Lung (tissue), 12 donors: ENCODE measurements around the gene CEP85. TPM values are rescaled to one million over a fixed set of nuclear protein-coding genes. Genes with fewer than 3 reads are reported as not detected.

ENCODE experiments used
- ATAC-seq: fragments of 200-7000 bp; cut with Tn5 transposase; one replicate; pipeline ENCODE4 v1.9.1; 2020; ENCODE audit warnings: moderate number of reproducible peaks; ENCODE audit not compliant: insufficient read depth, low FRiP score
- DNase-seq, 3 donors: peaks; one replicate each; pipeline ENCODE4 v3.0.0-alpha.2; 2013 to 2017
- H3K27ac ChIP-seq, 2 donors: one replicate each; pipeline ENCODE4 v1.5.1; 2013; ENCODE audit warnings: mild to moderate bottlenecking in 2 of 2, moderate library complexity in 2 of 2, control low read depth in 1 of 2, inconsistent platforms in 1 of 2, low read depth in 1 of 2, low read length in 1 of 2
- H3K27me3 ChIP-seq, 3 donors: one replicate each; pipeline ENCODE4 v1.5.1; 2013; ENCODE audit warnings: low read length in 2 of 3; ENCODE audit not compliant: control insufficient read depth in 3 of 3, insufficient read depth in 3 of 3
- H3K36me3 ChIP-seq, 4 donors: one replicate each; pipeline ENCODE4 v1.5.1; 2013; ENCODE audit warnings: low read length in 4 of 4, mild to moderate bottlenecking in 1 of 4, moderate library complexity in 1 of 4; ENCODE audit not compliant: control insufficient read depth in 4 of 4, insufficient read depth in 4 of 4
- H3K4me1 ChIP-seq, 5 donors: one replicate each; pipeline ENCODE4 v1.5.1; 2013; ENCODE audit warnings: low read length in 5 of 5, mild to moderate bottlenecking in 2 of 5, moderate library complexity in 1 of 5; ENCODE audit not compliant: control insufficient read depth in 5 of 5, insufficient read depth in 5 of 5
- H3K4me3 ChIP-seq: one replicate; pipeline ENCODE4 v1.5.1; 2013; ENCODE audit warnings: mild to moderate bottlenecking, control low read depth, moderate library complexity
- H3K9ac ChIP-seq, 2 donors: one replicate each; pipeline ENCODE4 v1.5.1; 2013; ENCODE audit warnings: low read length in 2 of 2, control low read depth in 1 of 2; ENCODE audit not compliant: insufficient read depth in 1 of 2
- H3K9me3 ChIP-seq, 4 donors: one replicate each; pipeline ENCODE4 v1.5.1; 2013; ENCODE audit warnings: low read length in 3 of 4, mild to moderate bottlenecking in 1 of 4, moderate library complexity in 1 of 4; ENCODE audit not compliant: control insufficient read depth in 4 of 4, insufficient read depth in 3 of 4
- WGBS, 2 donors: extraction: QIAGEN DNeasy Blood & Tissue Kit; methylation state at CpG; one replicate each; pipeline ENCODE4 v1.1.7; 2013; 5-methylcytosine and 5-hydroxymethylcytosine counted together
- polyA plus RNA-seq, 2 donors: library from polyadenylated mRNA; stranded (reverse); fragments of 200-250 nt; gene quantifications; one replicate each; pipeline ENCODE4 v1.2.1, GENCODE V29; 2013
- total RNA-seq, 2 donors: library from RNA; depleted of rRNA in 1 of 2; stranded (reverse); fragments of >200 nt in 1 of 2; gene quantifications; one replicate each; pipeline ENCODE4 v1.2.1, GENCODE V29; 2014 to 2021
- TF ChIP-seq, protein P1 (sequence below): IDR thresholded peaks from 2 replicates; pipeline ENCODE4 v1.5.1; 2012; ENCODE audit warnings: mild to moderate bottlenecking; ENCODE audit errors: control extremely low read depth, extremely low read depth
- donor health status: control.
- donor health status: control.
- donor health status: Bipolar disorder and iron deficiency.
- donor health status: healthy.
- donor health status: DM: yes; HTN: yes; CAD: no.

CEP85 gene
- total and polyA plus RNA-seq, 4 donors = 5.4 to 10.8 (median 7.8) TPM

DNA sequence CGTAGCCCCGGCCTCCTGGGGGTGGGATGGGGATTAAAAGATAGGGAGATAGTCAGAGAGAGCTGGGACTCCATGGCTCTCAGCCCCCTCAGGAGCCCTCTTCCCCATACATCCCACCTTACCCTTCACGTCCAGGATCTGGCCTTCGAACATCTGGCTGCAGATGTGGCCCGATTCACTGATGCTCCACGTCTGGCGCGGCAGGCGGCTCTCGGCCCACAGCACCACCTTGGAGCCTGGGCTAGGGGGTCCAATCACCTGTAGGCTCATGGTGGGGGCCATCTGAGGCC is 88.0 kb downstream of the CEP85 start:
- Histone ChIP-seq H3K9me3 (no peaks in the 10 kb centered on the region), H3K36me3 (no peaks in the 10 kb centered on the region), H3K27ac (no peak overlapping the region), H3K27me3 (no peaks in the 10 kb centered on the region), H3K4me1 (peaks cover 0 to 5% (median 0%) of the 10 kb centered on the region in 5 donors), H3K4me3 (no peak overlapping the region), H3K9ac (no peak overlapping the region)
- TF ChIP-seq, protein P1, sequence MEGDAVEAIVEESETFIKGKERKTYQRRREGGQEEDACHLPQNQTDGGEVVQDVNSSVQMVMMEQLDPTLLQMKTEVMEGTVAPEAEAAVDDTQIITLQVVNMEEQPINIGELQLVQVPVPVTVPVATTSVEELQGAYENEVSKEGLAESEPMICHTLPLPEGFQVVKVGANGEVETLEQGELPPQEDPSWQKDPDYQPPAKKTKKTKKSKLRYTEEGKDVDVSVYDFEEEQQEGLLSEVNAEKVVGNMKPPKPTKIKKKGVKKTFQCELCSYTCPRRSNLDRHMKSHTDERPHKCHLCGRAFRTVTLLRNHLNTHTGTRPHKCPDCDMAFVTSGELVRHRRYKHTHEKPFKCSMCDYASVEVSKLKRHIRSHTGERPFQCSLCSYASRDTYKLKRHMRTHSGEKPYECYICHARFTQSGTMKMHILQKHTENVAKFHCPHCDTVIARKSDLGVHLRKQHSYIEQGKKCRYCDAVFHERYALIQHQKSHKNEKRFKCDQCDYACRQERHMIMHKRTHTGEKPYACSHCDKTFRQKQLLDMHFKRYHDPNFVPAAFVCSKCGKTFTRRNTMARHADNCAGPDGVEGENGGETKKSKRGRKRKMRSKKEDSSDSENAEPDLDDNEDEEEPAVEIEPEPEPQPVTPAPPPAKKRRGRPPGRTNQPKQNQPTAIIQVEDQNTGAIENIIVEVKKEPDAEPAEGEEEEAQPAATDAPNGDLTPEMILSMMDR = no peak
- 73 to 86% methylated on average over 10 of the region's 10 CpGs for WGBS, 2 donors
- ATAC-seq (no peak), DNase-seq (no peak)

DNA sequence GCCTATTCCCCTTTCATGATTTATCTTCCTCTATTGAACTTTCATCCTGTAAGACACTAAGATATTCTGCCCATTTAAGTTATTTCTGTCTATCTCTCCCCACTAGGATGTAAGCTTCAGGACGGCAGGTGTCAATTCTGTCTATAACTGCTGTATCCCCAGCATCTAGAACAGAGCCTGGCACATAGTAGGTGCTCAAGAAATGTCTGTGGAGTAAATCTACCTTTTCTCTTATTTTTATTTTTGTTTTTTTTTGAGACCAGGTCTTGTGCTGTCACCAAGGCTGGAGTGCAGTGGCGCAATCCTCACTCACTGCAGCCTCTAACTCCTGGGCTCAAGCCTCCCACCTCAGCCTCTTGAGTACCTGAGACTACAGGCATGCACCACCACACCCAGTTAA is 89.4 kb downstream of the CEP85 start:
- no peaks in the 10 kb centered on the region for H3K27me3 ChIP-seq
- H3K9ac ChIP-seq = no peak overlapping the region
- H3K27ac ChIP-seq = no peak overlapping the region
- H3K36me3 ChIP-seq = no peaks in the 10 kb centered on the region
- no peaks in the 10 kb centered on the region for H3K9me3 ChIP-seq
- no peak for ATAC-seq
- no peak for DNase-seq
- TF ChIP-seq, protein P1 = no peak
- no peak overlapping the region for H3K4me3 ChIP-seq
- H3K4me1 ChIP-seq = peaks cover 0 to 5% (median 0%) of the 10 kb centered on the region in 5 donors
- WGBS, 2 donors = 94 to 95% methylated on average over 2 of the region's 2 CpGs

GRCh38 chr1:26324550-26324949 is 90.5 kb downstream of the CEP85 start:
- TF ChIP-seq, protein P1 = no peak
- no peak for DNase-seq
- no peaks in the 10 kb centered on the region for H3K27me3 ChIP-seq
- no peaks in the 10 kb centered on the region for H3K9me3 ChIP-seq
- H3K4me3 ChIP-seq = no peak overlapping the region
- H3K9ac ChIP-seq = no peak overlapping the region
- H3K27ac ChIP-seq = no peak overlapping the region
- 83 to 91% methylated on average over 3 of the region's 3 CpGs for WGBS, 2 donors
- no peaks in the 10 kb centered on the region for H3K36me3 ChIP-seq
- no peak for ATAC-seq
- H3K4me1 ChIP-seq = peaks cover 0 to 5% (median 0%) of the 10 kb centered on the region in 5 donors

GRCh38 chr1:26327956-26328362 is 94.0 kb downstream of the CEP85 start:
- 88 to 94% methylated on average over 8 of the region's 8 CpGs for WGBS, 2 donors
- Histone ChIP-seq H3K27ac (no peak overlapping the region), H3K27me3 (no peaks in the 10 kb centered on the region), H3K36me3 (no peaks in the 10 kb centered on the region), H3K4me1 (no peaks in the 10 kb centered on the region), H3K9ac (no peak overlapping the region), H3K9me3 (no peaks in the 10 kb centered on the region), H3K4me3 (no peak overlapping the region)
- TF ChIP-seq, protein P1 = no peak
- DNase-seq (no peak), ATAC-seq (no peak)
